Colon (tissue), 2 donors: ENCODE results near the gene PCNX2.
"Not testable (repeated sequence)": the region's sequence is repeated elsewhere in the genome, so short reads cannot be mapped to it uniquely, and the experiment has no call there.

Experiments used
- FAIRE-seq: peaks from 2 replicates; lab custom pipeline; 2012; peaks lifted over from hg19 to GRCh38; lab: Jason Lieb, UNC
- donor health status: control.
- donor health status: control.

PCNX2 gene

GRCh38 chr1:233158322-233158721 lies 137.2 kb downstream of the PCNX2 start:
- no peak for FAIRE-seq

DNA sequence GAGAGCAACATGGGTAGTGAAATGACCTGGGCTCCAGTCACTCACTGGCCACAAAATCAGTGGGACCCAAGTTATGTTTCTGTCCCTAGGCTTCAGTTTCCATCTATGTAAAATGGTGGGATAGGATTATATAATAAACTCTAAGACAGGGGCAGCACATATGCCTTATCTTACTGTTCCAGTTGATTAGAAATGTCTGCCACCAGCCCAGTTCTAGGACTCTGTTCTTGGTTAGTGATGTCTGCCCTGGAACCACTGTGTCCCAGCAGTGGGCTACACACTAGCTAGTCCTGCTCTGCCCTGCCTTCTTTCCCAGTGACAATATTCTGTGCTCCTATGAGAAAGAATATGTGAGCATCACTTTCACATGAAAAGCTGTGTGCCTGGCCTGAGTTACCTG lies 138.3 kb downstream of the PCNX2 start:
- FAIRE-seq = no peak

GRCh38 chr1:233151861-233152260 lies 143.7 kb downstream of the PCNX2 start:
- no peak for FAIRE-seq

DNA sequence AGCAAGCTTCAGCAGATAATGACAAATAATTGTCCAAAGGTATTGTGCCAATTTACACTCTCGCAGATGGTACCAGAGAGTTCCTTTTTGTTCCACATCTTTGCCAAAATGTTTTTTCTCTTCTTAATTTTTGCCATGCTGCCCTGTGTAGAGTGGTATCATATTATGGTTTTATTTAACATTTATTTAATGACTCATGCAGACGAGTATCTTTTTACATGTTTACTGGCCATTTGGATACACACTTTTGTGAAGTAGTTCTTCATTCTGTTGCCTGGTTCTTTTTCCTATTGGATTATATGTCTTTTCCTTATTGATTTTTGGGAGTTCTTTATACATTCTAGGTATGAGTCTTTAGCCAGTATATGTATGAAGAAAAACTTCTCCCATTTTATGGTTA lies 151.1 kb downstream of the PCNX2 start:
- FAIRE-seq = no peak

DNA sequence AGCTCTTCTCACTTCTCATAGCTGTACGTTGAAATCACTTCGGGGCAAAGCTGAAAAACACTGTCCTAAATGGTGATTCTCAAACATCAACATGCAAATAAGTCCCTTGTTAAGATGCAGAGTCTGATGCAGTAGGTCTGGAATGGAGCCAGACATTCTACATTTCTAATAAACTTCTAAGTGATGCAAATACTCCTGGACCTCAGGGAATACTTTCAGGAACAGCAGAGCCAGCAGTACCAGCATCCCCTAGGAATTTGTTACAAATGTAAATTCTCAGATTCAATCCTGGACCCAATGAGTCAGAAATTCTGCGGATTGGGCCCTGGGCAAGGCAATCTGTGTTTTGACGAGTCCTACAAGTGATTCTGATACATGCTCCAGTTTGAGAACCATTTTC lies 152.3 kb downstream of the PCNX2 start:
- FAIRE-seq = no peak

- no peak for FAIRE-seq
These were observed 154.6 kb downstream of the PCNX2 start for GRCh38 chr1:233140974-233141373.

GRCh38 chr1:233140499-233140898 lies 155.0 kb downstream of the PCNX2 start:
- no peak for FAIRE-seq

- FAIRE-seq = no peak
These were observed 156.5 kb downstream of the PCNX2 start for GRCh38 chr1:233138788-233139585.

GRCh38 chr1:233135833-233136232 lies 159.7 kb downstream of the PCNX2 start:
- no peak for FAIRE-seq

- FAIRE-seq = no peak
These were observed 163.1 kb downstream of the PCNX2 start for GRCh38 chr1:233132445-233132844.

- not testable (repeated sequence) for FAIRE-seq
These were observed 166.5 kb downstream of the PCNX2 start for GRCh38 chr1:233129031-233129430.

- no peak for FAIRE-seq
These were observed 168.4 kb downstream of the PCNX2 start for GRCh38 chr1:233127157-233127556.

DNA sequence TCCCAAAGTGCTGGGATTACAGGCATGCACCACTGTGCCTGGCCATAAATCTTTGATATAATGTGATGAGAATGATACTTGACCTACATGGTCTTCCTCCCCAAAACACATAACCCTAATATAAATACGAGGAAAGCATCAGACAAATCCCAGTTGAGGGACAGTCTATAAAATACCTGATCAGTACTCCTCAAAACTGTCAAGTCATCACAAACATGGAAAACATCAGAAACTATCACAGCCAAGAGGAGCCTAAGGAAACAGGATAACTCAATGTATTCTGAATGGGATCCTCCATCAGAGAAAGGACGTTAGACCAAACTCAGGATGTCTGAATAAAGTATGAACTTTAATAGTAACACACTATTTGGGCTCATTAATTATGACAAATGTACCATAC lies 172.7 kb downstream of the PCNX2 start:
- FAIRE-seq = no peak

DNA sequence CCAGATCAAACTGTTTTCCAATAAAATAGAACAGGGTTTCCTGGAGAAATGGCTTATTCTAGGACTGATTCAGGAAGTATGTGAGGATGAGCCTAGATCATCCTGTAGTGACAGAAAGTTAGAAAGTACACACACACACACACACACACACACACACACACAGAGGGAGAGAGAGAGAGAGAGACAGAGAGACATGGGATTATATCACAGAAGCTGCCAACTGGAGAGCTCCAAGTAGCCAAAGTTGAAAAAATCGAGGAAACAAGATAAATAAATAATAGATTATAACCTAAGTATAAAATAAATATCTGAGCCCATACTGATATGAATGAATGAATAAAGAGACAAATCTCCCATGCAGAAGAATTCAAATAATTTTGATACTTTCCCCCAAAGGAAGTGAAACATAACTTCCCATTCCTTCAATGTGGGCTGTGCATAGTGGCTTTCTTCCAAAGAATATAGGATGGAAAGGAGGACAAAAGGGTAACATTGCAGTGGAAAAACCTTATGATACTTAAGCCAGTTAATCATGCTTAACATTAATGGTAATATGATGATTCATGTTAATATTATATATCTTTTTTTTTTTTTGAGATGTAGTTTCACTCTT lies 173.5 kb downstream of the PCNX2 start:
- no peak for FAIRE-seq

- FAIRE-seq = no peak
These were observed 180.7 kb downstream of the PCNX2 start for GRCh38 chr1:233114860-233115259.

GRCh38 chr1:233114159-233114558 lies 181.4 kb downstream of the PCNX2 start:
- FAIRE-seq = no peak

DNA sequence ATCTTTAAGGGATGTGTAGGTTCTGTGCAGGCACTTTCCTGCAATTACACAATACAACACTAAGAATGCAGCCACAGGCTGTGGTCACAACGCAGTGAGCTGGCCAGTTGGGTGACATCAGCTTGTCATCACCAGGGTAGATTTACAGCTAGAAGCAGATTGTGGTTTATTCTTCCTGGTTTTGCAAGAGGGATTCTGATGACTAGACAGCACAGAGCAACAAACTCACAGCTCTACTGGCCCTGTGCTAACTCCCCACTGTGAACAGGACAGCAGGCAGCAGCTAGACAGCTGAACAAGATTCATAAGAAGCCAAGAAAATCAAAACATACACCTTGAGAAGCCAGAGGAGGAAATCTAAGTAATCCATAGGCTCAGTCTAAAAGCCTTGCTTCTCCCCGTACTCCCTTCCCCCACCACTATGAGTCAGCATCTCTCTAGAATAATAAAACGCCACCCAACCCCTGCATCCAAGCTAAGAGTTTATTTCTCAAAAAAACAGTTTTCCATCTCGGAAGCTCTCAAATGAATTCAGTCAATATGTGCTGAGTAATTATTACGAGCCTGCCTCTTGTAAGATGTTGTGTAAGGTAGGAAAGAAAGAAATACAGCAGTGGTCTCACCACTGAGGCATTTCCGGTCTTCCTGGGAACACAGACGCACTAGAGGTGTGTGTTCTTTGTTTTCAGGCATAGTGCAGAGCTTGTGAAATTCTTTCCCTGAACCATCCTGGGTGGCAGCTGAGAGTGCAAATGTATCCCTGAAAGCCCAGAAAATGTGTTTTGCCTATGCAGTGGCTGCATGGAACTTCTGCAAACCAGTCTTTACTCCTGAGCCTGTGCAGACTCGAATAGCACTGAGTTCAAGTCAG lies 182.3 kb downstream of the PCNX2 start:
- no peak for FAIRE-seq

GRCh38 chr1:233112186-233113008 lies 183.1 kb downstream of the PCNX2 start:
- no peak for FAIRE-seq

- no peak for FAIRE-seq
These were observed 183.8 kb downstream of the PCNX2 start for GRCh38 chr1:233111731-233112130.

DNA sequence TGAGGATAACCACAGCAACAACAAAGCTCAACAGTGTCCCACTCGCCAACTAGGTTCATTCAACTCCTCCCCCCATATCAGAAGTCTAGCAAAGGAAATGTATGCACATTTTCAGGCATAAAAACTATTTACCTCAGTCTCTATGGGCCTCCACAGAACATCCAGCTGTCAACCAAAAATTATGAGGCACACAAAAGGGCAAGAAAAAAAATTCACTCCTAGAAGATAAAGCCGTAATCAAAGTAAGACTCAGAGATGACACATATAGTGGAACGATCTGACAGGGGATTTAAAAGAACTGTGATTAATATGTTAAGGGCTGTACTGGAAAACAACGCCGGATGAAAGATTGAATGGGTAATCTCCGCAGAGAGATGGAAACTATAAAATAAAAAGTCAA lies 186.4 kb downstream of the PCNX2 start:
- FAIRE-seq = no peak

GRCh38 chr1:233107716-233108130 lies 187.8 kb downstream of the PCNX2 start:
- not testable (repeated sequence) for FAIRE-seq

DNA sequence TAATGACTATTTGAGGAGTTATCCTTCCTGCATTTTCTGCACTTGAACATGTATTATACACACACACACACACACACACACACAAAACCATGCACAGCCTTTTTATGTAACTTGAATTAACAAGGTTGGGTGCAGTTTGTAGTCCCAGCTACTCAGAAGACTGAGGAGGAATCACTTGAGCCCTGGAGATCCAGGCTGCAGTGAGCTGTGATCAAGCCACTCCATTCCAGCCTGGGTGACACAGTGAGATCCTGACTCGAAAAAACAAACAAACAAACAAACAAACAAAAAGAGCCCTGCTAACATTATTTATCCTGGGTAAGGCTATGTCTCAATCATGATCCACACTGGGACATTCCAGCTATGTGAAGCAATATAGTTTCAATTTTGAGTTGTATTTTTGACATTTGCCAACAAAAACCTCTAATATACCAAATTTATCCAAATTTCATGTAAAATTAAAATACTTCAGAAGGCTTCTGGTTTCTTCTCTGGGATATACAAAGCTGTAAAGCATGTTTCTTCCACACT lies 188.3 kb downstream of the PCNX2 start:
- FAIRE-seq = no peak
